GM23248 (cell line): ENCODE data around the gene FAM13B. TPM values are rescaled to one million over a fixed set of nuclear protein-coding genes. Genes with fewer than 3 reads are reported as not detected.

Experiments used
- DNase-seq: peaks from one replicate; pipeline ENCODE4 v3.0.0-alpha.2; 2015
- H2AFZ ChIP-seq: fragments of 200-600 bp; sonication (generic); 2 replicates; pipeline ENCODE4 v1.6.1; 2016; ENCODE audit warnings: antibody characterized with exemption
- H3F3A ChIP-seq: fragments of 200-600 bp; sonication (generic); 2 replicates; pipeline ENCODE4 v1.6.1; 2016; ENCODE audit warnings: mild to moderate bottlenecking, antibody characterized with exemption, mixed run types; ENCODE audit not compliant: insufficient read depth
- H3K27ac ChIP-seq: fragments of 200-600 bp; sonication (generic); 2 replicates; pipeline ENCODE4 v1.5.1; 2016; ENCODE audit warnings: mild to moderate bottlenecking
- H3K27me3 ChIP-seq: fragments of 200-600 bp; sonication (generic); replicated peaks from 2 replicates; pipeline ENCODE4 v1.6.1; 2016; ENCODE audit warnings: mild to moderate bottlenecking; ENCODE audit not compliant: insufficient read depth
- H3K36me3 ChIP-seq: fragments of 200-600 bp; sonication (generic); 2 replicates; pipeline ENCODE4 v1.6.1; 2016; ENCODE audit warnings: low read depth, mild to moderate bottlenecking
- H3K4me1 ChIP-seq: fragments of 200-600 bp; sonication (generic); 2 replicates; pipeline ENCODE4 v1.6.1; 2016; ENCODE audit warnings: mild to moderate bottlenecking; ENCODE audit not compliant: insufficient read depth
- H3K4me2 ChIP-seq: fragments of 200-600 bp; sonication (generic); one replicate; pipeline ENCODE4 v1.6.1; 2016; ENCODE audit warnings: mild to moderate bottlenecking; ENCODE audit not compliant: unreplicated experiment
- H3K4me3 ChIP-seq: fragments of 200-600 bp; sonication (generic); 2 replicates; pipeline ENCODE4 v1.5.1; 2016; ENCODE audit warnings: mild to moderate bottlenecking
- H3K79me2 ChIP-seq: fragments of 200-600 bp; sonication (generic); 2 replicates; pipeline ENCODE4 v1.6.1; 2016; ENCODE audit warnings: mild to moderate bottlenecking; ENCODE audit not compliant: insufficient read depth
- H3K9ac ChIP-seq: fragments of 200-600 bp; sonication (generic); 2 replicates; pipeline ENCODE4 v1.6.1; 2016; ENCODE audit warnings: mild to moderate bottlenecking
- H3K9me2 ChIP-seq: fragments of 200-600 bp; sonication (generic); 2 replicates; pipeline ENCODE4 v1.6.1; 2016; ENCODE audit warnings: mixed run types, mild to moderate bottlenecking, moderate library complexity; ENCODE audit not compliant: insufficient read depth
- H3K9me3 ChIP-seq: fragments of 200-600 bp; sonication (generic); one replicate; pipeline ENCODE4 v1.6.1; 2017; ENCODE audit warnings: low read depth
- H4K20me1 ChIP-seq: fragments of 200-600 bp; sonication (generic); 2 replicates; pipeline ENCODE4 v1.6.0; 2016; ENCODE audit not compliant: insufficient read depth
- EZH2 ChIP-seq: fragments of 200-600 bp; sonication (generic); IDR thresholded peaks from 2 replicates; pipeline ENCODE4 v1.6.1; 2018; ENCODE audit warnings: antibody characterized with exemption, mild to moderate bottlenecking; ENCODE audit not compliant: insufficient read depth, poor library complexity, severe bottlenecking
- EZH2phosphoT487 ChIP-seq: fragments of 200-600 bp; sonication (generic); IDR thresholded peaks from 2 replicates; pipeline ENCODE4 v1.6.1; 2018; ENCODE audit warnings: antibody characterized with exemption, moderate library complexity, mild to moderate bottlenecking, low read depth; ENCODE audit not compliant: insufficient read depth
- WGBS, 2 experiments: methylation state at CpG; one replicate each; pipeline ENCODE4 v1.1.6; 2015 to 2017; ENCODE audit warnings: low lambda C conversion rate in 2 of 2, low coverage in 1 of 2; ENCODE audit errors: missing lambda C conversion rate in 2 of 2; 5-methylcytosine and 5-hydroxymethylcytosine counted together
- in situ Hi-C: fragments of 300-500 bp; cut with MboI; formaldehyde crosslinking; loops from 2 replicates; pipeline ENCODE4 v1.15.0; 2020
- polyA plus RNA-seq: library from polyadenylated mRNA; unstranded; fragments of >200 nt; fragmentation: Nextera tagmentation; extraction: Ambion mirVana; gene quantifications from 2 replicates; pipeline ENCODE4 v1.2.1, GENCODE V29; 2016
- small RNA-seq: library from RNA; depleted of rRNA; stranded (forward); fragments of <200 nt; gene quantifications from one replicate; pipeline ENCODE3, GENCODE V24; 2014; ENCODE audit warnings: low read depth, low replicate concordance
- total RNA-seq: library from RNA; depleted of rRNA; stranded (reverse); fragments of >200 nt; shearing (Covaris generic); gene quantifications from 2 replicates; pipeline ENCODE4 v1.2.3, GENCODE V29; 2014; rRNA removed

FAM13B gene
- total and polyA plus RNA-seq, 2 experiments from 2014 or later = 15.6 to 19.0 TPM

- in situ Hi-C loops = no loop called here
Observed at GRCh38 chr5:137888863-137889759, 143.8 kb downstream of the FAM13B start, which contains the start of gene PKD2L2. Gene PKD2L2, plus strand, starts transcription at chr5:137889457. Its CDS starts 35 bp downstream, at chr5:137889492.

GRCh38 chr5:137888466-137888862 lies 144.4 kb downstream of the FAM13B start:
- in situ Hi-C loops = no loop called here
- Histone ChIP-seq H3K36me3 (no peaks in the 10 kb centered on the region), H3F3A (no peaks in the 10 kb centered on the region), H2AFZ (peak overlapping the region; percentile 99), H3K9me2 (no peaks in the 10 kb centered on the region), H3K9me3 (no peaks in the 10 kb centered on the region), H3K4me3 (peak overlapping the region; percentile 70), H3K27ac (peak overlapping the region; percentile 80), H3K9ac (peak overlapping the region; percentile 87), H3K79me2 (no peaks in the 10 kb centered on the region), H3K27me3 (no peaks in the 10 kb centered on the region), H3K4me1 (no peaks in the 10 kb centered on the region), H4K20me1 (no peaks in the 10 kb centered on the region), H3K4me2 (peak overlapping the region; percentile 95)
- TF ChIP-seq EZH2phosphoT487 (no peak), EZH2 (no peak)
- DNase-seq = peak; percentile 16
- WGBS, 2 experiments = 46 to 54% methylated on average over 7 of the region's 7 CpGs

More at GRCh38 chr5:137888863-137889759, 143.8 kb downstream of the FAM13B start, which contains the start of gene PKD2L2:
- Histone ChIP-seq H3K9me2 (no peaks in the 10 kb centered on the region), H3K4me2 (peak within 1 kb of the TSS; percentile 95), H3K27ac (peak within 1 kb of the TSS; percentile 80), H3K4me1 (no peaks in the 10 kb centered on the region), H3K36me3 (no peaks in the 10 kb centered on the region), H3K79me2 (no peaks in the 10 kb centered on the region), H2AFZ (peak within 1 kb of the TSS; percentile 99), H3K4me3 (peak within 1 kb of the TSS; percentile 70), H3K27me3 (no peaks in the 10 kb centered on the region), H3K9ac (peak within 1 kb of the TSS; percentile 87), H3K9me3 (no peaks in the 10 kb centered on the region), H3F3A (no peaks in the 10 kb centered on the region), H4K20me1 (no peaks in the 10 kb centered on the region)
- WGBS, 2 experiments = 17 to 18% methylated on average over 54 to 59 of the region's 59 CpGs
- TF ChIP-seq EZH2 (no peak), EZH2phosphoT487 (no peak)
- DNase-seq = peak; percentile 94

Small RNA genes lying within 50 kb of the gene (small RNA-seq; reads per million reads assigned to genes)
- not detected for gene RNU6-1148P

Other genes starting within 250 kb of the FAM13B start
- not detected in 2 replicates for gene MYOT, start 165.2 kb downstream of the FAM13B start, total RNA-seq
- gene MYOT, start 165.2 kb downstream of the FAM13B start, polyA plus RNA-seq = 0.39 TPM in 1 of 2 replicates, not detected in the other
- not detected in 2 replicates for gene PKD2L2, start 143.6 kb downstream of the FAM13B start, total RNA-seq
- gene PKD2L2, start 143.6 kb downstream of the FAM13B start, polyA plus RNA-seq = not detected in 2 replicates
- not detected in 2 replicates for gene WNT8A, start 51.0 kb upstream of the FAM13B start, total RNA-seq
- not detected in 2 replicates for gene WNT8A, start 51.0 kb upstream of the FAM13B start, polyA plus RNA-seq
- gene NME5, start 106.3 kb upstream of the FAM13B start, total RNA-seq = not detected in 2 replicates
- not detected in 2 replicates for gene NME5, start 106.3 kb upstream of the FAM13B start, polyA plus RNA-seq
- gene BRD8, start 145.6 kb upstream of the FAM13B start, total RNA-seq = 41.7 and 49.5 TPM in 2 replicates
- gene BRD8, start 145.6 kb upstream of the FAM13B start, polyA plus RNA-seq = 59.9 and 64.7 TPM in 2 replicates
- 26.0 and 27.3 TPM in 2 replicates for gene KIF20A, start 146.0 kb upstream of the FAM13B start, total RNA-seq
- 26.0 and 28.2 TPM in 2 replicates for gene KIF20A, start 146.0 kb upstream of the FAM13B start, polyA plus RNA-seq
- 29.1 and 30.5 TPM in 2 replicates for gene CDC23, start 180.2 kb upstream of the FAM13B start, total RNA-seq
- gene CDC23, start 180.2 kb upstream of the FAM13B start, polyA plus RNA-seq = 32.5 and 36.5 TPM in 2 replicates
- gene GFRA3, start 241.5 kb upstream of the FAM13B start, total RNA-seq = not detected in 2 replicates
- not detected in 2 replicates for gene GFRA3, start 241.5 kb upstream of the FAM13B start, polyA plus RNA-seq